ENCODE results near the gene SAPCD1.
"Not testable (repeated sequence)": the region's sequence is repeated elsewhere in the genome, so short reads cannot be mapped to it uniquely, and the experiment has no call there.

Gene SAPCD1

DNA sequence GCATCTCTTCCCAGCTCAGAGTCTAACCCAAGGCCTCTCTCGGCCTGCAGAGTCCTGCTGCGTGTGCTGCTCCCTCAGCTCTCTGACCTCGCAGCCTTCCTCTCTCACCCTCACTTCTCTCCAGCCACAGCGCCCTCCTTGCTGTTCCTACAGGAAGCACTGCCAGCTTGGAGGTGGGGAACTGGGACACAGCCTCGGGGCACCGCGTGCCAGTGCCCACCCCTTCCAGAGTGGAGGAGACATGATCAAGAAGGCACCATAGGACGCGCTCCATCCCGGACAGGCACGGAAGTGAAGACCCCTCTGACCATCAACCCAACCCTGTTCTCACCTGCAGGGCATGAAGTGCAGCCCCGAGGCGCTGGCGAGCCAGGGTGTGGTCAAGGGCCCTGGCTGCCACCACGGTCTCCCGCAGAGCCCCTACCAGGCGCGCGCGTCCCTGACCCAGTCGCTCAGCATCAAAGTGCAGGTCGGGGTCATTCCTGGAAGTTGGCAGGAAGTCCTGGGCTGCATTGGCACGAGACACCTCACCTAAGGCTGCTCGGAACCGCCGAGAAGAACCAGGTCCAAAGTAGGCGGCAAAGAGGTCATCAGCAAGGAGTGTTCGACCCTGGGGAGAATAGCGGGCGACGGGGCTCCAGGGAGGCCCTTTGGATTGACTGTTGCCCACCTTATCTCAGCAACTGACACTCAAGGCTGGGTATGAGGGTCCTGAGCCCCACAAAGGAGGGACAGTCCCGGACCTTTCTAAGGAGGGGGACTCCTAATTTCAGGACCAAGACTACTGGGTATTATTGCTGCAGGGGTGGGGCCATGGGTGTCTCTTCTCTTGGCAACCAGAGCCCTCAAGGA lies 13.4 kb downstream of the SAPCD1 start:
- DNase-seq (ENCODE audit: low read depth), result no peak
- no peak overlapping the region for H3K4me3 ChIP-seq (ENCODE audit: low read depth, low read length)

GRCh38 chr6:31776485-31776988 lies 14.1 kb downstream of the SAPCD1 start:
- no peak for DNase-seq (ENCODE audit: low read depth)
- H3K4me3 ChIP-seq (ENCODE audit: low read depth, low read length), result no peak overlapping the region

DNA sequence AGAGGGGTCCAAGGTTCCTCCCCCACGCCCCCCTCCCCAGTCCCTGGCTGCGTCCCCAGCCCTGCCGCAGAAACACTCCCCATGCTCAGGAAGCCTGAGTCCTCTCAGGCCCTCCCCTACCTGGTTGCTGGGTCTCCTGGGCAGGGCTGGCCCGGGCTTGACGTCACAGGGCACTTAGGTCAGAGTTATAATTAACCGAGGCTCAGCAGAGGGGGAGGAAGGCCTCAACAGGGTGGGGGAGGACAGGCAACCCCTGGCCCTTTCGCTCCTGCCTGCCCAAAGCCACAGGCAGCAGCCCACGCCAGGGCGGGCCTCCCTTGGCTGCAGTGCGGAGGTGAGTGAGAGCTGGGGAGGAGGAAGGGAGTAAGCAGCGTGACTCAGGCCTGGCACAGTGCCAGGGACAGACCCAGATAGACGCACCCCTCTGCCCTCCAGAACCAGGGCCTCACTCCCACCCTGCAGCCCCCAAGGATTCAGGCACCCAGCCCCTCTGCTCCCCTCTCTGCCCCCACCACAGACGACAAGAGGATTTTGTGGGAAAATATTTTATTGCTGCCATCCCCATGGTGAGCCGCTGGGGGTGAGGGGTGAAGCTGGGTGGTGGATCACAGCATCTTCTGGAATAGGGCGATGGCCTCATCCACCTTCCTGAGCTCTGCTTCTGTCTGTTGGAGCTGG lies 14.7 kb downstream of the SAPCD1 start, which contains the start of gene VWA7:
TSS of gene VWA7 (minus strand) at position 340 of the 678 bp plus-strand sequence. CDS start 549 bp downstream, outside the sequence.
- no peak within 1 kb of the TSS for H3K4me3 ChIP-seq (ENCODE audit: low read depth, low read length)
- DNase-seq (ENCODE audit: low read depth), result peak; percentile 47

DNA sequence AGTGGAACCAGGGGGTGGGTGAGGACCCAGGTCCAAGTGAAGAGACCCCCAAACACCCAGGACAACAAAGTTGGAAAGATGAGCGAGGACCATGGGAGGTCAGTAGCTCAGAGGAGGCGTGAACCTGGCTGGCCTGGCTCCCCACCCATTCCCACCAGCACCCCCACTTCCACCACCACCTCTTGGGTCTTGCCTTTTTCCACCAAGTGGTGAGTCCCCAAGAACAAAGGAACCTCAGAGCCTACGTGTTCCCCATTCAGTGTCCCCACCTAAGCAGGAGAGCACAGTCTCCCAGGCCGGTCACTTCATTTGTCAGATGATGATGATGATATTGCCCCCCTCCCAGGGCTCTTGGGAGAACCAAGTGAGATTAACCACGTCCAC lies 15.2 kb downstream of the SAPCD1 start:
- H3K4me3 ChIP-seq (ENCODE audit: low read depth, low read length), result no peak overlapping the region
- no peak for DNase-seq (ENCODE audit: low read depth)

GRCh38 chr6:31778193-31778592 lies 15.7 kb downstream of the SAPCD1 start:
- no peak overlapping the region for H3K4me3 ChIP-seq (ENCODE audit: low read depth, low read length)
- no peak for DNase-seq (ENCODE audit: low read depth)

DNA sequence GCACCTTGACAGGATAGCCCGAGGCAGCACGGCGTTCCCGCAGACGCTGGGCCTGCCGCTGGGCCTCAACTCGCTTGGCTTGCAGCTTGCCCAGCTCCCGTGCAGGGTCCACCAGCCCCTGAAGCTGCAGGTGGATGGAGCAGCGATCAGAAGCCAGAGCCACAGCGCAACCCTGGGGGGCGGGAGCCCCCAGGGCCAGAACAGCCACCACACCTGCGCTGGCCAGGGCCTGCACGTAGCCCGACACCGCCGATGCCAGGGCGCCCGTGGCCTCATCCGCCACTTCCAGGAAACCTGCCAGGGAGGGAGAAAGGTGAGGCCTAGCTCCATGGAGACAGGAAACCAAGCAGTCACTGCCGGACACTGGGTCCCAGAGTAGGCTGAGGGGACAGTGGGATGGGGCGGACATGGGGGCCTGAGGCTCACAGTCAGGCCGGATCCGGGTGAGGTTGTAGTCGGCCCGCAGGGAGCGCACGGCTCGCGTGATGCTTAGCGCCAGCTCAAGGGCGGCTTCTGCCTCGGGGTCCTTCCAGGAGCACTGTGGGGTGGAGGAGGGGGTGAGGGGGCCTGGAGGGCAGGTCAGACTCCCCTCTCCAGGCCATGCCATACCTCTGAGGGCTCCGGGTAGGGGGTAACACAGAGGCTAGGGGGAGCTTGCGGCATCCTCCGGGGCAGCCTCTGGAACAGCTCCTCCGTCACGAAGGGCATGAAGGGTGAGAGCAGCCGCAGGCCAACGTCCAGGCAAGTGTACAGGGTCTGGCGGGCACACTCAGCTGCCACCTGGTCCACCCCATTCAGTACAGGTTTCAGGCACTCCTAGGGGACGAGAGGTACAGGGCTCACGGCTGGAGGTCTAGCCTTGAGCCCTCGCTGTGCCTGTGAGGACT lies 16.8 kb downstream of the SAPCD1 start:
- no peak for DNase-seq (ENCODE audit: low read depth)

DNA sequence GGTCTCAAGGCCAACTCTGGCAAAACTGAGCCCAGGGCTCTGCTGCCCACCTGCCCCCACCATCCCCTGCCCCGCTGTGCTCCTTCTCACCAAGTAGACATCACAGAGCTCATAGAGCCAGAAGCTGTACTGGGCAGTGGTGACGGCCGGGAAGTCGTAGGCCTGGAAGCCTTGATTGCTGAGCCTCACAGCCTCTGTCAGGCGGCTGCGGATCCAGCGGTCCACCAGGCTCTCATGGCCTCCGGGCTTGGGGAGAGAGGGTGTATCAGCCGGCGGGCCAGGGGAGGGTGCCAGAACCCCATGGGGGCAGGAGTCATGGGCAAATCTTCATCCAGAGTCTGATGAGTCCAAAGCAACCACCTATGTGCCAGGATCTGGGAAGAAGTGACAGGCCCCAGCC lies 17.5 kb downstream of the SAPCD1 start:
- no peak for DNase-seq (ENCODE audit: low read depth)
- H3K4me3 ChIP-seq (ENCODE audit: low read depth, low read length), result no peak overlapping the region

More for the DNA sequence above, 16.8 kb downstream of the SAPCD1 start:
- H3K4me3 ChIP-seq (ENCODE audit: low read depth, low read length), result no peak overlapping the region

GRCh38 chr6:31780507-31781243 lies 18.2 kb downstream of the SAPCD1 start:
- H3K4me3 ChIP-seq (ENCODE audit: low read depth, low read length), result no peak overlapping the region

DNA sequence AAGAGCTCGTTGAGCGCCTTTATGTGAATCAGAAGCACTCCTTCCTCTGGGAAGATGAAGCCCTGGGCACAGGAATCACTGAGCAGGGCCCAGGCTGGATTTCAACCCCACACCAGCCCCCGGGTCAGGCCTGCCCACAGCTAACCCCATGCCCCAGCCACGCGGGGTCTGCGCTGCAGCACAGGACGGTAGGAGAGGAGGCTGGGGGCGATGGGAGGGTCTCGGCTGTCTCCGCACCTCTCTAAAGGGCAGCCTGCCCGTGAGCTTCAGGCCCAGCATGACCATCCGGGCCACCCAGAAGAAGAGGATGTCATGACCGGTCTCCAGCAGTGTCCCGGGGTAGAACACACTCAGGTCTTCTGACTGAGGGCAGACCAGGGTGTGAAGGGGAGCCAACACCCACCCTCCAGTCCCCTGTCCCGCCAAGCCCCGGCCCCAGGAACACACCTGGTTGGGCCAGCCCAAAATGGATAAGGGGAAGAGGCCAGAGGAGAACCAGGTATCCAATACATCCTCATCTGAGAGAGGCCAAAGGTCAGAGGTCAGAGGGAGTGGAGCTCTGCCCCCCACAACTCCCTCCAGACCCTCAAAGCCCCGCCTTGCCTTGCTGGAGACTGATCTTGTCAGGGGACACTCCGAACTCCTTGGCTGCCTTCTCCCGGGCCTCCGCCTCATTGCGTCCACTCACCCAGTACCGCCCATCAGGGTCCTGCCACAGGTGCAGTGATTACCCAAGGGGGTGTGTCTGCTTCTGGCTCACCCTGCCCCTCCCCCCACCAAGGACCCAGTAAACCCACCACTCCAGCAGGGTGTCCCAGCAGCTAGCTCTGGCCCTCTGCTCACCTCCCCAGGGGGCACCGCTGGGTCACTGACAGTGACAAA lies 19.0 kb downstream of the SAPCD1 start:
- H3K4me3 ChIP-seq (ENCODE audit: low read depth, low read length), result no peak overlapping the region
- no peak for DNase-seq (ENCODE audit: low read depth)

More at GRCh38 chr6:31780507-31781243, 18.2 kb downstream of the SAPCD1 start:
- DNase-seq (ENCODE audit: low read depth), result no peak

DNA sequence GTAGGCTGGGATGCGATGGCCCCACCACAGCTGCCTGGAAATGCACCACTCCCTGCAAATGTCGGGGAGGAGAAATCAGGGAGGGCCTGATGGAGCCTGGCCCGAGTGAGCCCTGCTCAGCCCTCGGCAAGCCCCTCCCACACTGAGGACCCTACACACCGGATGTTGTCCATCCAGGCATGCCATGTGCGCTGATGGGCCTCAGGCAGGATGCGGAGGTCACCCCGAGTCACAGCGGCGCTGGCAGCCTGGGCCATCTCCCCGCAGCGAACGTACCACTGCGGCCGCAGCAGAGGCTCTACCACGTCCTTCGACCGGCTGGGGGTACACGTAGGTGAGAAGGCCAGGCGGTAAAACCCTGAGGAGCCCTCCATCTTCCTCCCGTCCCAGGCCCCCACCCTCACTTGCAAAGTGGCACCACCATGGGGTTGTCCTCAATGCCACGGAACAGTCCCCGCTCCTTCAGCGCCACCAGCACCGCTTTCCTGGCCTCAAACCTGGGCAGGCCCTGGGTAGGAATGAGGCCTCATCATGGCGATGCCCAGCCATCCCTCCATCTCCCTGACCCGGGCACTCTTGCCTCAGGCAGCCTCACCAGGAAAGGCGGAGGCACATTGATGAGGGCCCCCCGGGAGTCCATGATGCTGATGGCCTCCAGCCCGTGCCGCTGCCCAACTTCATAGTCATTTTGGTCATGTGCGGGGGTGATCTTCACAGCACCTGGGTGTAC lies 19.8 kb downstream of the SAPCD1 start:
- DNase-seq (ENCODE audit: low read depth), result no peak
- no peak overlapping the region for H3K4me3 ChIP-seq (ENCODE audit: low read depth, low read length)

- H3K4me3 ChIP-seq (ENCODE audit: low read depth, low read length), result no peak overlapping the region
- DNase-seq (ENCODE audit: low read depth), result no peak
Measured at GRCh38 chr6:31784098-31784925, 21.9 kb downstream of the SAPCD1 start.

DNA sequence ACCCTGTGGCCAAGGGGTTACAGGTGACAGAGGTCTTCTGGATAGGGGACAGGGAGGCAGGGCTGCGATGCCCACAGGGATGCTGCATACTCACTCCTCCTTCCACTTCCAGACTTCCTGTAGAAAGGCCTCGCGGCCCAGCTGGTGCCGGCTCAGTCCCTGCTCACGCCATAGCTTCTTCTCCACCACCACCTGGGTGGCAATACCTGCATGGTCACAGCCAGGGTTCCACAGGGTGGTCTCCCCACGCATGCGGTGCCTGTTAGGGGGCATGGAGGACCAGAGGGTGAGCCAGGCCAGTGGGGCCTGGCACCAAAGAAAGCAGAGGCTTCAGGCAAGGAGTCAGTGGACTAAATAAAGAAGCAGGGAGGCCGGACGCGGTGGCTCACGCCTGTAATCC lies 23.0 kb downstream of the SAPCD1 start:
- H3K4me3 ChIP-seq (ENCODE audit: low read depth, low read length), result no peak overlapping the region
- no peak for DNase-seq (ENCODE audit: low read depth)

- no peak for DNase-seq (ENCODE audit: low read depth)
- H3K4me3 ChIP-seq (ENCODE audit: low read depth, low read length), result no peak overlapping the region
Measured at GRCh38 chr6:31791324-31792089, 29.1 kb downstream of the SAPCD1 start.

DNA sequence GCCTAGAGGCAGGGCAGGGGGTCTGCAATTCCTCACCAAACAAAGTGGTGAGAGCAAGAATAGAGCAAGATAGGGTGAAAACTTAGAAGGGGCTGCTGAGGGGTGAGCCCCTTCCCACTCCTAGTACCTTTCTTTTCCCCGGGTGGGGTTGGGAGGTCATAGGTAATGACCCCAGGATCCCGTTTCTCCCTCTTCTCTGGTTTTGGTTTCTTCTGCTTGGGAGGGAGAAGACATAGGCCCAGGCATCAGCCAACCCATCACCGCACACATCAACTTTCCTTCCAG lies 29.6 kb downstream of the SAPCD1 start:
- no peak for DNase-seq (ENCODE audit: low read depth)
- H3K4me3 ChIP-seq (ENCODE audit: low read depth, low read length), result no peak overlapping the region

GRCh38 chr6:31792761-31793171 lies 30.3 kb downstream of the SAPCD1 start:
- H3K4me3 ChIP-seq (ENCODE audit: low read depth, low read length), result no peak overlapping the region
- DNase-seq (ENCODE audit: low read depth), result no peak

DNA sequence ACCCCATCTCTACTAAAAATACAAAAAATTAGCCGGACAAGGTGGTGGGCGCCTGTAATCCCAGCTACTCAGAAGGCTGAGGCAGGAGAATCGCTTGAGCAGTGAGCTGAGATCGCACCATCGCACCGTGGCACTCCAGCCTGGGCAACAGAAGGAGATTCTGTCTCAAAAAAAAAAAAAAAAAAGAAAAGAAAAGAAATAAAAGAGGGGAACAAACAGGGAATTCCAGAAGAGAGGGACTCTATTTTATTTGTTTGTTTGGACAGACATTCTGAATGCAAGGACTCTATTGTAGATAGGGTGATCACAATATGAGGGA lies 31.4 kb downstream of the SAPCD1 start:
- H3K4me3 ChIP-seq (ENCODE audit: low read depth, low read length), result peak overlapping the region; percentile 93
- not testable (repeated sequence) for DNase-seq (ENCODE audit: low read depth)

Data from skeletal muscle cell (primary cell).